GM12874 (cell line): ENCODE results near the gene ZNF410.

Experiments used
- CTCF ChIP-seq: IDR thresholded peaks from 2 replicates; pipeline ENCODE4 v1.5.1; 2011; ENCODE audit warnings: low read depth, mild to moderate bottlenecking, control low read depth, low read length, moderate library complexity; ENCODE audit not compliant: insufficient read depth

ZNF410 gene

GRCh38 chr14:73886449-73887317, at the start of gene ZNF410:
Gene ZNF410, plus strand, starts transcription at chr14:73886859. Its CDS starts 5,317 bp downstream, at chr14:73892176.
- no peak for TF ChIP-seq CTCF

- TF ChIP-seq CTCF = no peak
Measured at GRCh38 chr14:73842201-73842600, 44.5 kb upstream of the ZNF410 start.

DNA sequence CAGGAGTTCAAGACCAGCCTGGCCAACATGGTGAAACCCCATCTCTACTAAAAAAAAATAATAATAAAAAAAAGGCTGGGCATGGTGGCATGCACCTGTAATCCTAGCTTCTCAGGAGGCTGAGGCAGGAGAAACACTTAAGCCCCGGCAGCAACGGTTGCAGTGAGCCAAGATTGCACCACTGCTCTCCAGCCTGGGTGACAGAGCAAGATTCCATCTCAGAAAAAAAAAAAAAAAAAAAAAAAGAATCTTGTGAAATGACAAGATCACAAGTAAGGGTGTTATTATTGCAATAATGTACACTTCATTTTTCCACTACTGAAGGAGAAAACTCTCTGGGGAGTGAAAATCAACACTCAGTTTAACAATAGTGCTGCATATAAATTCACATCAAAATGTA, 43.8 kb upstream of the ZNF410 start:
- no peak for TF ChIP-seq CTCF

- no peak for TF ChIP-seq CTCF
Measured at GRCh38 chr14:73843296-73843695, 43.4 kb upstream of the ZNF410 start.

DNA sequence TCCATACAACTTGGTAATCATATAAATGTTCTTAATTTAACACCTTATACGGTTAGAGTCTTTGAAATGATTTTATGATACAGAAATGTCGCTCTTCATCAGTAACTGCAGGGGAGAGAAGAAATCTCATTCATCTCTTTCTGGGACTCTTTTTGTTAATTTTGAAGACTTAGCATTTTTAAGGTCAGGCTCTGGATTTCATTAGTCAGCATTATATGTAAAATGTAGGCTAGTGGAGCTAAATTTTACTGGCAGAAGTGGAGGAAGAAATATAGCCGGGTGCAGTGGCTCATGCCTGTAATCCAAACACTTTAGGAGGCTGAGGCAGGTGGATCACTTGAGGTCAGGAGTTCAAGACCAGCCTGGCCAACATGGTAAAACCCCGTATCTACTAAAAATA, 39.7 kb upstream of the ZNF410 start:
- no peak for TF ChIP-seq CTCF

DNA sequence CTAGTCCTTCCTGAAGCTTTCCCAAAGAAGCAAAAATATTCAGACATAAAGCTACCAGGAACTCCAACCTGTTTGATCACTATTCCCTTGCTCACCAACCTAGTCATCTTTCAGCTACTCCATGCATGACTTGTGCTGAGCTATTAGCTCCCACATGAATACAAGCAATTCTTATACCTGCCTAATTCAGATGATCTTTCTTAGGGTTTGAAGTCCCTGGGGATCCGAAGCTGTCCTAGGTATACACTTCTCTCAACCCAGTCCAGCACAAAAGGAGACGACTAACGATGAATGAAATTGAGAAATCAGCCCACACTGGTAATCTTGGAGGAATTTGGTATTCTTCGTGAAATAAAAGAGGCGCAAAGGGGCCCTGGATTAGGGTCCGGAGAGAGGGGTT, 35.7 kb upstream of the ZNF410 start:
- TF ChIP-seq CTCF = no peak

GRCh38 chr14:73851567-73852382, 34.9 kb upstream of the ZNF410 start, which contains the start of gene PTGR2:
Gene PTGR2, plus strand, starts transcription at chr14:73851831. Its CDS starts 7,032 bp downstream, at chr14:73858863.
- no peak for TF ChIP-seq CTCF
